CD4-positive, CD25-positive, alpha-beta regulatory T cell (primary cell): ENCODE measurements around the gene UST. TPM values are rescaled to one million over a fixed set of nuclear protein-coding genes. Genes with fewer than 3 reads are reported as not detected.

ENCODE experiments used
- ATAC-seq, 2 donors: fragments of 150-1000 bp; cut with Tn5 transposase; one replicate each; pipeline ENCODE4 v1.10.0; 2021; ENCODE audit warnings: low read depth in 2 of 2, moderate number of reproducible peaks in 2 of 2, moderate library complexity in 1 of 2
- DNase-seq, 3 donors: peaks; one replicate each; pipeline versions ENCODE4 v3.0.0 to v3.0.0-alpha.2; 2012 to 2022; ENCODE audit warnings: mixed read lengths in 1 of 3
- H3K27ac ChIP-seq: one replicate; pipeline ENCODE4 v1.7.0; 2013; ENCODE audit warnings: mild to moderate bottlenecking, low read length; ENCODE audit not compliant: insufficient read depth, poor library complexity, severe bottlenecking
- H3K27me3 ChIP-seq: one replicate; pipeline ENCODE4 v1.7.0; 2013; ENCODE audit warnings: low read length; ENCODE audit not compliant: control insufficient read depth, insufficient read depth
- H3K36me3 ChIP-seq: one replicate; pipeline ENCODE4 v1.7.0; 2013; ENCODE audit warnings: mild to moderate bottlenecking, low read length, moderate library complexity; ENCODE audit not compliant: control insufficient read depth, insufficient read depth
- H3K4me1 ChIP-seq: 2 replicates; pipeline ENCODE4 v1.7.0; 2013; ENCODE audit warnings: mild to moderate bottlenecking, low read length; ENCODE audit not compliant: insufficient read depth, control insufficient read depth, poor library complexity, severe bottlenecking
- H3K4me3 ChIP-seq: one replicate; pipeline ENCODE4 v1.7.0; 2013; ENCODE audit warnings: low read depth, mild to moderate bottlenecking, low read length, moderate library complexity
- H3K9me3 ChIP-seq, 2 experiments: 1 replicate in 1 of 2; 2 replicates in 1 of 2; pipeline ENCODE4 v1.7.0; 2013; ENCODE audit warnings: low read length in 2 of 2, mild to moderate bottlenecking in 1 of 2, moderate library complexity in 1 of 2; ENCODE audit not compliant: control insufficient read depth in 2 of 2
- H3K27ac Mint-ChIP-seq, 3 donors: one replicate each; pipeline ENCODE4 v1.8.0; 2020 to 2022; ENCODE audit warnings: mild to moderate bottlenecking in 3 of 3, mixed read lengths in 3 of 3, moderate library complexity in 2 of 3
- H3K27me3 Mint-ChIP-seq: one replicate; pipeline ENCODE4 v1.8.0; 2022; ENCODE audit warnings: mild to moderate bottlenecking, mixed read lengths
- H3K36me3 Mint-ChIP-seq: one replicate; pipeline ENCODE4 v1.8.0; 2020; ENCODE audit warnings: mixed read lengths
- H3K4me1 Mint-ChIP-seq, 4 donors: one replicate each; pipeline ENCODE4 v1.8.0; 2020 to 2022; ENCODE audit warnings: mixed read lengths in 4 of 4, mild to moderate bottlenecking in 1 of 4
- H3K4me3 Mint-ChIP-seq, 4 donors: one replicate each; pipeline ENCODE4 v1.8.0; 2020 to 2022; ENCODE audit warnings: mild to moderate bottlenecking in 4 of 4, mixed read lengths in 4 of 4, moderate library complexity in 3 of 4
- H3K9me3 Mint-ChIP-seq, 7 donors: one replicate each; pipeline ENCODE4 v1.8.0; 2020 to 2022; ENCODE audit warnings: mixed read lengths in 7 of 7, mild to moderate bottlenecking in 3 of 7, moderate library complexity in 2 of 7
- polyA plus RNA-seq, 4 donors: library from polyadenylated mRNA; unstranded; fragments of 300-500 nt; fragmentation: Illumina TruSeq; gene quantifications; one replicate each; pipeline ENCODE4 v1.2.3, GENCODE V29; 2021
- total RNA-seq: library from RNA; stranded (reverse); gene quantifications from one replicate; pipeline ENCODE4 v1.2.3, GENCODE V29; 2022

The UST gene, protein sequence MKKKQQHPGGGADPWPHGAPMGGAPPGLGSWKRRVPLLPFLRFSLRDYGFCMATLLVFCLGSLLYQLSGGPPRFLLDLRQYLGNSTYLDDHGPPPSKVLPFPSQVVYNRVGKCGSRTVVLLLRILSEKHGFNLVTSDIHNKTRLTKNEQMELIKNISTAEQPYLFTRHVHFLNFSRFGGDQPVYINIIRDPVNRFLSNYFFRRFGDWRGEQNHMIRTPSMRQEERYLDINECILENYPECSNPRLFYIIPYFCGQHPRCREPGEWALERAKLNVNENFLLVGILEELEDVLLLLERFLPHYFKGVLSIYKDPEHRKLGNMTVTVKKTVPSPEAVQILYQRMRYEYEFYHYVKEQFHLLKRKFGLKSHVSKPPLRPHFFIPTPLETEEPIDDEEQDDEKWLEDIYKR
- total RNA-seq (1.7 TPM), polyA plus RNA-seq (1 to 10 TPM; 1.1 to 2.9 (median 2.7) TPM)

DNA sequence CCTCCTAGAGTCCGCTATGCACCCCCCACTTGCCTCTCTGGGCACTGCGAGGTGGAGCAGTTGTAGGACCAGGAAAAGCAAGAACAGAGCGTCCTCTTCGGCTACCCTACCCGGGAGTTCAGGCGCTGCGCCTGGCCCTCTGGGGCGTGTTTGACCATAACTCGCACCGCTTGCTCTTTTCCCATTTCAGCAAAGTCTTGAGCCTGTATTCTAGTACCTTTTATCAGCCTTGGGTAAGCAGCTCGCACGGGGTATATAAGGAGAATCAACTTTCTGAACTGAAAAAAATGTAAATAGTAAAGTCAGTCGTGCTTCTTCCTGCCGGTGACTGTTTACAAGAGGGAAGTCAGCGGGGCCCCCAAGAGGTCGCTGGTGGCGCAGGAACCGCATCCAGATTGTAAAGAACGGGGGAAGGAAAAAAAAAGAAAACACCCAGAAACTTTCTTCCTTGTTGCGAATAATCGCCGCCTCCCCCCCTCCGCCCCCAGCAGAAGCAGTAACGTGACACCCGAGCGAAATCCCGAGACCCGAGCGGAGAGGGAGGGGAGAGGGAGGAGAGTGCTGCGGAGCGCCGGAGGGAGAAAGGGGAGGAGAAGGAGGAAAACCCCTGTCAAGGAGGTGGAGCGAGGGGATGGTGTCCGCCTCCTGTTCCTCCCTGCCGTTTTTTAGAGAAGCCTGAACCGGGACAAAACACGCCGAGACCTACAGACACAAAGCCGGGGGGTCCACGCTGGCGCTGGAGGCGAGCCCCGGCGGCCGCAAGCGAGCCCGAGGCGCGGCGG lies at the start of gene UST:
UST (plus strand) TSS at position 668 of the 782 bp plus-strand sequence. CDS start 401 bp downstream, outside the sequence.
- H3K4me1 ChIP-seq: peaks cover 26% of the 10 kb centered on the region
- H3K4me3 ChIP-seq: peak within 1 kb of the TSS; percentile 30
- H3K36me3 ChIP-seq: no peaks in the 10 kb centered on the region
- peak within 1 kb of the TSS; percentile 31 for H3K27ac ChIP-seq
- ATAC-seq (peak; percentile 36 to 38), DNase-seq (peak; percentile 36 to 70 (median 67))
- Mint-ChIP-seq H3K4me1 (peaks cover 5 to 19% (median 13%) of the 10 kb centered on the region in 4 donors), H3K27ac (peak within 1 kb of the TSS in 2 of 3 donors; percentile 55 to 86), H3K4me3 (peak within 1 kb of the TSS; percentile 92 to 96 (median 93)), H3K36me3 (no peaks in the 10 kb centered on the region), H3K27me3 (peaks cover 66% of the 10 kb centered on the region), H3K9me3 (peaks cover 0 to 1% (median 0%) of the 10 kb centered on the region in 7 donors)
- no peaks in the 10 kb centered on the region for H3K9me3 ChIP-seq
- peaks cover 9% of the 10 kb centered on the region for H3K27me3 ChIP-seq

DNA sequence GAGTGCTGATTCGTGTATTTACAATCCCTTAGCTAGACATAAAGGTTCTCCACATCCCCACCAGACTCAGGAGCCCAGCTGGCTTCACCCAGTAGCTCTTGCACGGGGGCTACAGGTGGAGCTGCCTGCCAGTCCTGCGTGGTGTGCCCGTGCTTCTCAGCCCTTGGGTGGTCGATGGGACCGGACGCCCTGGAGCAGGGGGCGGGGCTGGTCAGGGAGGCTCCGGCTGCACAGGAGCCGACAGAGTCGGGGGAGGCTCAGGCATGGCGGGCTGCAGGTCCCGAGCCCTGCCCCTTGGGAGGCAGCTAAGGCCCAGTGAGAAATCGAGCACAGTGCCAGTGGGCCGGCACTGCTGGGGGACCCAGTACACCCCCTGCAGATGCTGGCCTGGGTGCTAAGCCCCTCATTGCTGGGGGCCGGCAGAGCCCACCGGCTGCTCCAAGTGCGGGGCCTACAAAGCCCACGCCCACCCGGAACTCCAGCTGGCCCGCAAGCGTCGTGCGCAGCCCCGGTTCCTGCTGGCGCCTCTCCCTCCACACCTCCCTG lies 48.9 kb upstream of the UST start:
- Mint-ChIP-seq H3K4me1 (peaks cover 4 to 11% (median 8%) of the 10 kb centered on the region in 4 donors), H3K9me3 (peaks cover 0 to 4% (median 0%) of the 10 kb centered on the region in 7 donors), H3K27me3 (no peaks in the 10 kb centered on the region), H3K36me3 (no peaks in the 10 kb centered on the region), H3K4me3 (no peak overlapping the region), H3K27ac (no peak overlapping the region)
- no peaks in the 10 kb centered on the region for H3K9me3 ChIP-seq
- H3K4me3 ChIP-seq: no peak overlapping the region
- H3K27me3 ChIP-seq: no peaks in the 10 kb centered on the region
- peaks cover 14% of the 10 kb centered on the region for H3K4me1 ChIP-seq
- H3K27ac ChIP-seq: no peak overlapping the region
- DNase-seq (no peak), ATAC-seq (no peak)
- H3K36me3 ChIP-seq: no peaks in the 10 kb centered on the region

DNA sequence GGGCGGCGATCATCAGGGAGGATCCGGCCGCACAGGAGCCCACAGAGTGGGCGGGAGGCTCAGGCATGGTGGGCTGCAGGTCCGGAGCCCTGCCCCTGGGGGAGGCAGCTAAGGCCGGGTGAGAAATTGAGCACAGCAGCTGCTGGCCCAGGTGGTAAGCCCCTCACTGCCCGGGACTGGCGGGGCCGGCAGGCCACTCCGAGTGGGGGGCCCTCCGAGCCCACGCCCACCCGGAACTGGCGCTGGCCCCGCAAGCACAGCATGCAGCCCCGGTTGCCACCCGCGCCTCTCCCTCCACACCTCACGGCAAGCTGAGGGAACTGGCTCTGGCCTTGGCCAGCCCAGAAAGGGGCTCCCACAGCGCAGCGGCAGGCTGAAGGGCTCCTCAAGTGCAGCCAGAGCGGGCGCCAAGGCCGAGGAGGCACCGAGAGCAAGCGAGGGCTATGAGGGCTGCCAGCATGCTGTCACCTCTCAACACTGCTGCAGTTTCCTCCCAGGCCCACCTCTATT lies 48.1 kb upstream of the UST start:
- no peaks in the 10 kb centered on the region for H3K27me3 ChIP-seq
- Mint-ChIP-seq H3K27me3 (peaks cover 2% of the 10 kb centered on the region), H3K36me3 (no peaks in the 10 kb centered on the region), H3K9me3 (peaks cover 0 to 6% (median 2%) of the 10 kb centered on the region in 7 donors), H3K27ac (no peak overlapping the region), H3K4me3 (peak overlapping the region in 1 of 4 donors; percentile 71), H3K4me1 (peaks cover 4 to 11% (median 8%) of the 10 kb centered on the region in 4 donors)
- H3K27ac ChIP-seq: no peak overlapping the region
- no peaks in the 10 kb centered on the region for H3K36me3 ChIP-seq
- H3K4me3 ChIP-seq: no peak overlapping the region
- H3K9me3 ChIP-seq: no peaks in the 10 kb centered on the region
- no peak for ATAC-seq
- no peak for DNase-seq
- H3K4me1 ChIP-seq: peaks cover 14% of the 10 kb centered on the region

DNA sequence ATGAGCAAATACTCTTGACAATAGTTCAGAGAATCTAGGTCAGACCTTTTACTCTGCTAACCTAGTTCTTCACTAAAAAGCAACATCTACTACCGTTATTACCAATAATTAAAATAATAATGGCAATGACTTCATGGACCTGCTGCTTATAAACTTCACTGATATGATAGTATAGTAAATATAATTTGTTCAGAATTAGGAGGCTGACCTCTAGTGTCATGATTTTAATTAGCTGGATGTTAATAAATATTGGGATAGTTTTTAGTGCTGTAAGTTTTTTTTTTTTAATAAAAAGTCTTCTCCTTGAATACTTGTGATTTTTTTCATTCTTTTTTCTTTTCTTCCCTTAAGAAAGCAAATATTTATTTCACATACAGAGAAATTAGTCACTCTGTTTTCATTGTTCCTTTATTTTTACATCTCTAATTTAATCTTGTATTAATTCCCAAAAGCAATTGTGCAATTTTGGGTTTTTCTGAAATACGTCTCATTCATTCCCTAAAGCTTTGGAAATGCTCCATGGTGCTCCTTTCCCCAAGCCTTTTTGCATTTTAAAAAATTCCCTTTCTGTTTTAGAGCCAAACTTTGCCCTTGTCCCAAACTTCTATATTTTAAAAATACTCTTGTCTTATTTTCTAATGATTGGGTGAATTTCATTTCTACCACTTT lies 46.6 kb upstream of the UST start:
- Mint-ChIP-seq H3K4me3 (peak overlapping the region; percentile 41 to 92 (median 78)), H3K4me1 (peaks cover 4 to 11% (median 8%) of the 10 kb centered on the region in 4 donors), H3K27ac (peak overlapping the region in 2 of 3 donors; percentile 72 to 78), H3K27me3 (peaks cover 7% of the 10 kb centered on the region), H3K36me3 (no peaks in the 10 kb centered on the region), H3K9me3 (peaks cover 0 to 6% (median 2%) of the 10 kb centered on the region in 7 donors)
- Histone ChIP-seq H3K4me1 (peaks cover 14% of the 10 kb centered on the region), H3K27me3 (no peaks in the 10 kb centered on the region), H3K36me3 (no peaks in the 10 kb centered on the region), H3K9me3 (no peaks in the 10 kb centered on the region), H3K4me3 (peak overlapping the region; percentile 84), H3K27ac (no peak overlapping the region)
- ATAC-seq (no peak), DNase-seq (no peak)

DNA sequence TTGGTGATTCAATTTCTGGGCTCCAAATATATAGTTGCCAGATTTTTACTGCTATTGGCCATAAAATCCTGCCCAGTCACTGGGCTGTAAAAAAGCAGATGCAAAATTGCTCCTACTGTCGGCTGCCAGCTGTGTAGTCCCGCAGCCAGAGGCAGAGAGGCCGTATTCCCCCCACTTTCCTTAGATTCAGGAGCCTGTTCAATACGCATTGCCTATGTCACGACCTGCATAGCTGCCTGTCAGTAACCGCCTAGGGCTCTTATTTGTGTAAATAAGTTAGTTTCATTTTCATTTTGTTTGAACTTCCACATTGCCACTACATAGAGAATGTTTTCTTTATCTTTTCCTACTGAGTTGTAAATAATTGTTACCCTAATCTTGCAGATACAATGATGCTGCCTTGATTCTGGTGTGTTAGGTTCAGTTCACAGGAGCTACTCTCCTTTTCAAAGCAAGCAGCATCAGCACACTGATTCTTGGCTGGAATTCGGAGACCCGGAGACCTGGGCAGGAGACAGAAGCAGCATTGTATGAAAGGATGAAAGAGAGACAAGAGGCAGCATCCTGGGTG lies 46.0 kb upstream of the UST start:
- H3K36me3 ChIP-seq: no peaks in the 10 kb centered on the region
- Mint-ChIP-seq H3K4me1 (peaks cover 4 to 11% (median 8%) of the 10 kb centered on the region in 4 donors), H3K36me3 (no peaks in the 10 kb centered on the region), H3K4me3 (peak overlapping the region; percentile 41 to 92 (median 78)), H3K9me3 (peaks cover 0 to 6% (median 2%) of the 10 kb centered on the region in 7 donors), H3K27me3 (peaks cover 7% of the 10 kb centered on the region), H3K27ac (peak overlapping the region; percentile 24 to 78 (median 72))
- H3K4me1 ChIP-seq: peaks cover 14% of the 10 kb centered on the region
- no peaks in the 10 kb centered on the region for H3K9me3 ChIP-seq
- DNase-seq (peak in 2 of 3 donors; percentile 21 to 58), ATAC-seq (peak; percentile 39 to 60)
- H3K27me3 ChIP-seq: no peaks in the 10 kb centered on the region
- peak overlapping the region; percentile 5 for H3K27ac ChIP-seq
- H3K4me3 ChIP-seq: peak overlapping the region; percentile 84

DNA sequence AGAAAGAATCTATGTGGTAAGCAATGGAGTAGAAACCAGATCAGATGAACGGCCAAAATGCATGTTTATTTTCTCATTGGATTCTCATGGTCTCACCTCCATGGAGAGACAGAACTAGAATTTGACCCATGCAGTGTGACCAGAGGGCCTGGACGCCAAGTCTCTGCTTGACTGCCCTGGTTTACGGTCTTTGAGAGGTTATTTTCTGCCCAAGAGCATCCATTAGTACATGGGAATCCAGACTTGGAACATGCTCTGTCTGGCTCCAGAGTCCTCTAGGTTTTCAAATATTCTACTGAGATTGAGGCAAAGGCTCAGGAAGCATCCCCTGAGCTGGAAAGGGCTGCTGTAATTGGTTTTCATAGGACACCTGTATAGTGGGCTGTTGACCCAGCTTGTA lies 45.5 kb upstream of the UST start:
- Mint-ChIP-seq H3K9me3 (peaks cover 0 to 6% (median 2%) of the 10 kb centered on the region in 7 donors), H3K4me3 (peak overlapping the region; percentile 41 to 92 (median 78)), H3K36me3 (no peaks in the 10 kb centered on the region), H3K27ac (peak overlapping the region; percentile 24 to 78 (median 72)), H3K4me1 (peaks cover 4 to 11% (median 8%) of the 10 kb centered on the region in 4 donors), H3K27me3 (peaks cover 8% of the 10 kb centered on the region)
- H3K9me3 ChIP-seq: no peaks in the 10 kb centered on the region
- no peaks in the 10 kb centered on the region for H3K27me3 ChIP-seq
- H3K27ac ChIP-seq: no peak overlapping the region
- no peak for ATAC-seq
- no peak for DNase-seq
- H3K36me3 ChIP-seq: no peaks in the 10 kb centered on the region
- peak overlapping the region; percentile 84 for H3K4me3 ChIP-seq
- peaks cover 14% of the 10 kb centered on the region for H3K4me1 ChIP-seq
